BJ (cell line): ENCODE measurements around the gene BRINP3. TPM values are rescaled to one million over a fixed set of nuclear protein-coding genes. Genes with fewer than 3 reads are reported as not detected.

Experiments
- CTCF ChIA-PET: fragments of 350-600 bp; formaldehyde crosslinking; extraction: SDS; loops from one replicate; lab custom pipeline; 2021; ENCODE audit warnings: antibody characterized with exemption, inconsistent platforms; lab: Yijun Ruan, JAX
- POLR2A ChIA-PET: fragments of 300-600 bp; sonication (Branson Sonifier 250); formaldehyde crosslinking; extraction: SDS; loops from one replicate; lab custom pipeline; 2021; ENCODE audit warnings: antibody characterized with exemption; lab: Charles Lee
- DNase-seq: peaks from one replicate; pipeline ENCODE4 v3.0.0-alpha.2; 2011; ENCODE audit warnings: low read depth
- H3K27me3 ChIP-seq: 2 replicates; pipeline ENCODE4 v1.6.0; 2011; ENCODE audit warnings: low read length; ENCODE audit not compliant: control insufficient read depth, insufficient read depth
- H3K36me3 ChIP-seq: 2 replicates; pipeline ENCODE4 v1.5.1; 2011; ENCODE audit warnings: low read length; ENCODE audit not compliant: control insufficient read depth, insufficient read depth
- H3K4me3 ChIP-seq: 2 replicates; pipeline ENCODE4 v1.5.1; 2011; ENCODE audit warnings: low read depth, mild to moderate bottlenecking, control low read depth, low read length
- CTCF ChIP-seq: IDR thresholded peaks from 2 replicates; pipeline ENCODE4 v1.5.1; 2011; ENCODE audit warnings: low read depth, mild to moderate bottlenecking, control low read depth, inconsistent platforms, low read length, moderate library complexity; ENCODE audit not compliant: insufficient read depth
- polyA plus RNA-seq: library from polyadenylated mRNA; depleted of rRNA; stranded (reverse); fragments of >200 nt; gene quantifications from 2 replicates; pipeline ENCODE4 v1.2.3, GENCODE V29; 2011

Gene BRINP3
- polyA plus RNA-seq, 1 experiment: not detected

- CTCF ChIA-PET: no interaction called here
- POLR2A ChIA-PET: no interaction called here
- TF ChIP-seq CTCF: no peak
Observed at GRCh38 chr1:190376044-190376443, 101.6 kb downstream of the BRINP3 start.

GRCh38 chr1:190373705-190374336 lies 103.8 kb downstream of the BRINP3 start:
- no peak for TF ChIP-seq CTCF
- no peaks in the 10 kb centered on the region for H3K27me3 ChIP-seq
- ChIA-PET POLR2A (no interaction called here), CTCF (no interaction called here)
- H3K4me3 ChIP-seq: no peak overlapping the region
- H3K36me3 ChIP-seq: no peaks in the 10 kb centered on the region
- no peak for DNase-seq

More at GRCh38 chr1:190376044-190376443, 101.6 kb downstream of the BRINP3 start:
- Histone ChIP-seq H3K36me3 (no peaks in the 10 kb centered on the region), H3K27me3 (no peaks in the 10 kb centered on the region), H3K4me3 (no peak overlapping the region)
- DNase-seq: no peak

GRCh38 chr1:190367200-190367599 lies 110.5 kb downstream of the BRINP3 start:
- DNase-seq: no peak
- no peak overlapping the region for H3K4me3 ChIP-seq
- ChIA-PET POLR2A (no interaction called here), CTCF (no interaction called here)
- no peaks in the 10 kb centered on the region for H3K36me3 ChIP-seq
- no peak for TF ChIP-seq CTCF
- H3K27me3 ChIP-seq: no peaks in the 10 kb centered on the region

GRCh38 chr1:190365283-190365682 lies 112.4 kb downstream of the BRINP3 start:
- ChIA-PET CTCF (no interaction called here), POLR2A (no interaction called here)
- no peak for TF ChIP-seq CTCF
- no peak overlapping the region for H3K4me3 ChIP-seq
- no peak for DNase-seq
- no peaks in the 10 kb centered on the region for H3K36me3 ChIP-seq
- no peaks in the 10 kb centered on the region for H3K27me3 ChIP-seq

- DNase-seq: no peak
- Histone ChIP-seq H3K4me3 (no peak overlapping the region), H3K36me3 (no peaks in the 10 kb centered on the region), H3K27me3 (no peaks in the 10 kb centered on the region)
- POLR2A ChIA-PET: no interaction called here
- no peak for TF ChIP-seq CTCF
- CTCF ChIA-PET: no interaction called here
Observed at GRCh38 chr1:190353538-190354101, 124.0 kb downstream of the BRINP3 start.
